Karpas-422 (cell line): ENCODE measurements around the gene BAX. TPM values are rescaled to one million over a fixed set of nuclear protein-coding genes. Genes with fewer than 3 reads are reported as not detected.
A peak's percentile ranks its signal among the peaks of the same experiment; 100 is the strongest.
"Not testable (repeated sequence)": the region's sequence is repeated elsewhere in the genome, so short reads cannot be mapped to it uniquely, and the experiment has no call there.

Experiments
- DNase-seq: peaks from one replicate; pipeline ENCODE4 v3.0.0-alpha.2; 2015
- H2AFZ ChIP-seq: fragments of 200-600 bp; sonication (generic); 2 replicates; pipeline ENCODE4 v1.6.1; 2014; ENCODE audit warnings: antibody characterized with exemption, low read length, mixed read lengths
- H3K27ac ChIP-seq: fragments of 200-600 bp; sonication (generic); 2 replicates; pipeline ENCODE4 v1.5.1; 2014; ENCODE audit warnings: mild to moderate bottlenecking, low read length, moderate library complexity
- H3K27me3 ChIP-seq: fragments of 200-600 bp; sonication (generic); 2 replicates; pipeline ENCODE4 v1.6.1; 2014; ENCODE audit warnings: low read length, mixed read lengths
- H3K36me3 ChIP-seq: fragments of 200-600 bp; sonication (generic); 2 replicates; pipeline ENCODE4 v1.6.1; 2014; ENCODE audit warnings: low read length, mixed read lengths; ENCODE audit not compliant: insufficient read depth
- H3K4me1 ChIP-seq: fragments of 200-600 bp; sonication (generic); 2 replicates; pipeline ENCODE4 v1.6.1; 2014; ENCODE audit warnings: mild to moderate bottlenecking, low read length, mixed read lengths
- H3K4me2 ChIP-seq: fragments of 200-600 bp; sonication (generic); 2 replicates; pipeline ENCODE4 v1.6.1; 2014; ENCODE audit warnings: low read length, low read depth, mild to moderate bottlenecking; ENCODE audit not compliant: poor library complexity, severe bottlenecking
- H3K4me3 ChIP-seq: fragments of 200-600 bp; sonication (generic); 2 replicates; pipeline ENCODE4 v1.5.1; 2014; ENCODE audit warnings: mild to moderate bottlenecking, antibody characterized with exemption, low read length, mixed read lengths
- H3K79me2 ChIP-seq: fragments of 200-600 bp; sonication (generic); 2 replicates; pipeline ENCODE4 v1.6.1; 2014; ENCODE audit warnings: mild to moderate bottlenecking, low read length, mixed read lengths
- H3K9ac ChIP-seq: fragments of 200-600 bp; sonication (generic); 2 replicates; pipeline ENCODE4 v1.6.0; 2014; ENCODE audit warnings: low read length
- H3K9me2 ChIP-seq: fragments of 200-600 bp; sonication (generic), shearing (Covaris generic); replicated peaks from 2 replicates; pipeline ENCODE4 v1.6.0; 2014; ENCODE audit warnings: mild to moderate bottlenecking, low read length, moderate library complexity; ENCODE audit not compliant: insufficient read depth
- H3K9me3 ChIP-seq: fragments of 300-700, 200-600 bp; sonication (generic); 2 replicates; pipeline ENCODE4 v1.6.1; 2014; ENCODE audit warnings: low read length, mixed read lengths
- H4K20me1 ChIP-seq: fragments of 200-600 bp; sonication (generic); 2 replicates; pipeline ENCODE4 v1.6.1; 2014; ENCODE audit warnings: mild to moderate bottlenecking, antibody characterized with exemption, low read length, low read depth; ENCODE audit not compliant: insufficient read depth
- total RNA-seq: library from RNA; depleted of rRNA; stranded (reverse); fragments of >200 nt; shearing (Covaris generic); gene quantifications from 2 replicates; pipeline ENCODE4 v1.2.3, GENCODE V29; 2014; ENCODE audit warnings: low replicate concordance

BAX gene
- total RNA-seq, 1 experiment from 2014 or later = 93.8 TPM

GRCh38 chr19:48915757-48916156 lies 38.9 kb upstream of the BAX start:
- no peak for DNase-seq
- H3K36me3 ChIP-seq = peaks cover under 1% of the 10 kb centered on the region; the same call in 1 of the 2 replicates
- H3K4me1 ChIP-seq = peaks cover 9% of the 10 kb centered on the region
- H3K27me3 ChIP-seq = no peaks in the 10 kb centered on the region
- H2AFZ ChIP-seq = no peak overlapping the region
- no peaks in the 10 kb centered on the region for H3K9me3 ChIP-seq
- no peak overlapping the region for H3K9ac ChIP-seq
- H3K4me2 ChIP-seq = no peak overlapping the region
- H3K79me2 ChIP-seq = no peaks in the 10 kb centered on the region
- no peak overlapping the region for H3K27ac ChIP-seq
- no peak overlapping the region for H3K4me3 ChIP-seq
- no peaks in the 10 kb centered on the region for H4K20me1 ChIP-seq
- no peaks in the 10 kb centered on the region for H3K9me2 ChIP-seq

- no peaks in the 10 kb centered on the region for H3K27me3 ChIP-seq
- H3K27ac ChIP-seq = peak overlapping the region; percentile 71
- H3K4me2 ChIP-seq = peak overlapping the region; percentile 44
- no peaks in the 10 kb centered on the region for H3K9me2 ChIP-seq
- peak; percentile 68 for DNase-seq
- H3K4me3 ChIP-seq = no peak overlapping the region
- peak overlapping the region; percentile 39 for H3K9ac ChIP-seq
- H3K36me3 ChIP-seq = no peaks in the 10 kb centered on the region
- H3K4me1 ChIP-seq = peaks cover 9% of the 10 kb centered on the region
- H3K79me2 ChIP-seq = no peaks in the 10 kb centered on the region
- H3K9me3 ChIP-seq = no peaks in the 10 kb centered on the region
- no peaks in the 10 kb centered on the region for H4K20me1 ChIP-seq
- H2AFZ ChIP-seq = peak overlapping the region; percentile 19; the same call in 1 of the 2 replicates
These were observed 36.6 kb upstream of the BAX start for GRCh38 chr19:48918071-48918470.

DNA sequence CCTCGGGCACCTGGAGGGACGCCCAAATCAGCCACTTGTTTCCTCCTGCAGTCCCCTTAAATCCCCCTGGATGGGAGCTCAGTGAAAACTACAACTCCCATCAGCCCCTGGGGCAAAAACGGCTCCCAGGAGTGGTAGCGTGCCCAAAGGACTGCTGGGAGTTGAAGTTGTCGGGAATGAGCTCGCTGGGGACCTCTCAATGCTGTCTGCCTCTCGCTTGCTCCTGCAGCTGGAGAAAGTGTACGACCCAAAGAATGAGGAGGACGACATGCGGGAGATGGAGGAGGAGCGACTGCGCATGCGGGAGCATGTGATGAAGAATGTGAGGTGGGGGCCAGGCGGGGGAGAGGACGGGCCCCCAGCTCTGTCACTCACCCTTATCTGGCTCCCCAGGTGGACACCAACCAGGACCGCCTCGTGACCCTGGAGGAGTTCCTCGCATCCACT lies 35.9 kb upstream of the BAX start:
- Histone ChIP-seq H3K27ac (no peak overlapping the region), H3K36me3 (no peaks in the 10 kb centered on the region), H3K79me2 (no peaks in the 10 kb centered on the region), H2AFZ (no peak overlapping the region), H3K9me2 (no peaks in the 10 kb centered on the region), H3K9ac (no peak overlapping the region), H3K27me3 (no peaks in the 10 kb centered on the region), H3K9me3 (no peaks in the 10 kb centered on the region), H3K4me3 (no peak overlapping the region), H4K20me1 (no peaks in the 10 kb centered on the region), H3K4me1 (peaks cover 9% of the 10 kb centered on the region), H3K4me2 (no peak overlapping the region)
- DNase-seq = peak; percentile 83

- not testable (repeated sequence) for H3K79me2 ChIP-seq, DNase-seq, H3K36me3 ChIP-seq, H3K27me3 ChIP-seq, H3K9me3 ChIP-seq, H4K20me1 ChIP-seq, H3K9me2 ChIP-seq, H3K27ac ChIP-seq, H2AFZ ChIP-seq, H3K4me1 ChIP-seq, H3K4me2 ChIP-seq, H3K4me3 ChIP-seq, H3K9ac ChIP-seq
These were observed 35.4 kb upstream of the BAX start for GRCh38 chr19:48919271-48919670.

GRCh38 chr19:48920949-48921348 lies 33.7 kb upstream of the BAX start:
- H3K79me2 ChIP-seq = no peaks in the 10 kb centered on the region
- H3K9me2 ChIP-seq = no peaks in the 10 kb centered on the region
- H3K9ac ChIP-seq = no peak overlapping the region
- H4K20me1 ChIP-seq = no peaks in the 10 kb centered on the region
- H3K27ac ChIP-seq = no peak overlapping the region
- no peak overlapping the region for H3K4me2 ChIP-seq
- H3K9me3 ChIP-seq = no peaks in the 10 kb centered on the region
- no peaks in the 10 kb centered on the region for H3K36me3 ChIP-seq
- no peak for DNase-seq
- H2AFZ ChIP-seq = no peak overlapping the region
- H3K4me1 ChIP-seq = peaks cover 9% of the 10 kb centered on the region
- H3K4me3 ChIP-seq = no peak overlapping the region
- H3K27me3 ChIP-seq = no peaks in the 10 kb centered on the region

DNA sequence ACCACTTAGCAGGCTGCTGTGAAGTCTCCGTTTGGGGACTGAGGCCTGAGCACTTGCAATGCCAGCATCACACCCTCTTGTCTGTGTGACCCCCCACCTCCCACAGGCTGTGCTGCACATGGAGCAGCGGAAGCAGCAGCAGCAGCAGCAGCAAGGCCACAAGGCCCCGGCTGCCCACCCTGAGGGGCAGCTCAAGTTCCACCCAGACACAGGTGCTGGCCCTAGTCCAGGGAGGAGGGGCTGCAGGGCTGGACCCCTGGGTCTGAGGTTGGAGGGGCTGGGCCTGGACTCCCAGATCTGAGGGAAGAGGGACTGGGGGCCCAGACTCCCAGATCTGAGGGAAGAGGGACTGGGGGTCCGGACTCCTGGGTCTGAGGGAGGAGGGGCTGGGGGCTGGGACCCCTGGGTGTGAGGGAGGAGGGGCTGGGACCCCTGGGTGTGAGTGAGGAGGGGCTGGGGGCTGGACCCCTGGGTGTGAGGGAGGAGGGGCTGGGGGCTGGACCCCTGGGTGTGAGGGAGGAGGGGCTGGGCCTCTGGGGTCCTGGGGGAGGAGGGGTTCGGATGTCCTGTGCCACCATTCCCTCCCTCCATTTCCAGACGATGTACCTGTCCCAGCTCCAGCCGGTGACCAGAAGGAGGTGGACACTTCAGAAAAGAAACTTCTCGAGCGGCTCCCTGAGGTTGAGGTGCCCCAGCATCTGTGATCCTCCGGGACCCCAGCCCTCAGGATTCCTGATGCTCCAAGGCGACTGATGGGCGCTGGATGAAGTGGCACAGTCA lies 32.8 kb upstream of the BAX start:
- Histone ChIP-seq H3K4me3 (no peak overlapping the region), H2AFZ (no peak overlapping the region), H3K9me2 (no peaks in the 10 kb centered on the region), H3K36me3 (no peaks in the 10 kb centered on the region), H3K9ac (no peak overlapping the region), H3K79me2 (no peaks in the 10 kb centered on the region), H3K27me3 (no peaks in the 10 kb centered on the region), H4K20me1 (no peaks in the 10 kb centered on the region), H3K4me1 (peaks cover 9% of the 10 kb centered on the region), H3K4me2 (no peak overlapping the region), H3K9me3 (no peaks in the 10 kb centered on the region), H3K27ac (no peak overlapping the region)
- DNase-seq = no peak

- Histone ChIP-seq H3K4me3 (no peak overlapping the region), H3K9me2 (no peaks in the 10 kb centered on the region), H2AFZ (no peak overlapping the region), H3K36me3 (no peaks in the 10 kb centered on the region), H3K27me3 (no peaks in the 10 kb centered on the region), H3K4me1 (peaks cover 7% of the 10 kb centered on the region), H4K20me1 (no peaks in the 10 kb centered on the region), H3K27ac (no peak overlapping the region), H3K79me2 (no peaks in the 10 kb centered on the region), H3K4me2 (no peak overlapping the region), H3K9me3 (no peaks in the 10 kb centered on the region), H3K9ac (no peak overlapping the region)
- DNase-seq = no peak
These were observed 31.9 kb upstream of the BAX start for GRCh38 chr19:48922548-48923490.

DNA sequence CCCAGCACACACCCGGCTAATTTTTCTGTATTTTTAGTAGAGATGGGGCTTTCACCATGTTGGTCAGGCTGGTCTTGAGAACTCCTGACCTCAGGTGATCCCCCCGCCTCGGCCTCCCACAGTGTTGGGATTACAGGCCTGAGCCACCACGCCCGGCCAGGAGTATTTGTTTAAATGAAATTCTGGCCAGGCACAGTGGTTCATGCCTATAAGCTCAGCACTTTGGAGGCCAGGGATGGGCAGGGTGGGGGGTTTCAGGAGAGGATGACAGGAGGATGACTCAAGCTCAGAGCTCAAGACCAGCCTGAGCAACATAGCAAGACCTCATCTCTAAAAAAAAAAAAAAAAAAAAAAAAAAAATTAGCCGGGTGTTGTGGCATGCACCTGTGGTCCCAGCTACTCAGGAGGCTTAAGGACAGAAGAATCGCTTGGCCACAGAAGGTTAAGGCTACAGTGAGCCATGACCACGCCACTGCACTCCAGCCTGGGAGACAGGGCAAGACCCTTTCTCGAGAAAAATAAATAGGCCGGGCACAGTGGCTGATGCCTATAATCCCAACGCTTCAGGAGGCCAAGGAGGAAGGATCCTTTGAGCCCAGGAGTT lies 29.3 kb upstream of the BAX start:
- no peaks in the 10 kb centered on the region for H3K4me1 ChIP-seq
- H2AFZ ChIP-seq = no peak overlapping the region
- no peaks in the 10 kb centered on the region for H4K20me1 ChIP-seq
- no peaks in the 10 kb centered on the region for H3K9me3 ChIP-seq
- H3K4me2 ChIP-seq = no peak overlapping the region
- H3K36me3 ChIP-seq = no peaks in the 10 kb centered on the region
- no peak for DNase-seq
- H3K27me3 ChIP-seq = no peaks in the 10 kb centered on the region
- no peak overlapping the region for H3K27ac ChIP-seq
- H3K9me2 ChIP-seq = no peaks in the 10 kb centered on the region
- H3K9ac ChIP-seq = no peak overlapping the region
- H3K4me3 ChIP-seq = no peak overlapping the region
- no peaks in the 10 kb centered on the region for H3K79me2 ChIP-seq
